Mononuclear cell (primary cell): ENCODE measurements around the gene IGFL1. TPM values are rescaled to one million over a fixed set of nuclear protein-coding genes. Genes with fewer than 3 reads are reported as not detected.
"Not testable (repeated sequence)": the region's sequence is repeated elsewhere in the genome, so short reads cannot be mapped to it uniquely, and the experiment has no call there.

Experiments
- H3K27me3 ChIP-seq: 2 replicates; pipeline ENCODE4 v1.6.0; 2011; ENCODE audit warnings: low read length, control low read depth; ENCODE audit not compliant: insufficient read depth
- H3K4me1 ChIP-seq: 2 replicates; pipeline ENCODE4 v1.5.1; 2011; ENCODE audit warnings: mild to moderate bottlenecking, low read length, control low read depth; ENCODE audit not compliant: insufficient read depth
- H3K4me3 ChIP-seq: 2 replicates; pipeline ENCODE4 v1.5.1; 2011; ENCODE audit warnings: mild to moderate bottlenecking, low read length, moderate library complexity
- H3K9me3 ChIP-seq: 2 replicates; pipeline ENCODE4 v1.5.1; 2011; ENCODE audit warnings: low read depth, mild to moderate bottlenecking, control low read depth, low read length
- total RNA-seq: library from RNA; depleted of rRNA; stranded (reverse); fragments of >200 nt; gene quantifications from one replicate; pipeline ENCODE4 v1.2.3, GENCODE V29; 2012

The IGFL1 gene
- total RNA-seq, 1 donor = not detected

- peaks cover 26% of the 10 kb centered on the region for H3K4me1 ChIP-seq
- not testable (repeated sequence) for H3K9me3 ChIP-seq, H3K27me3 ChIP-seq, H3K4me3 ChIP-seq
These were observed 33.6 kb upstream of the IGFL1 start for GRCh38 chr19:46195919-46196318.

- Histone ChIP-seq H3K4me3 (no peak overlapping the region), H3K9me3 (no peaks in the 10 kb centered on the region), H3K27me3 (no peaks in the 10 kb centered on the region), H3K4me1 (peaks cover 26% of the 10 kb centered on the region)
These were observed 33.0 kb upstream of the IGFL1 start for GRCh38 chr19:46196410-46197124.

GRCh38 chr19:46197314-46198070, 32.0 kb upstream of the IGFL1 start:
- Histone ChIP-seq H3K4me3 (no peak overlapping the region), H3K27me3 (no peaks in the 10 kb centered on the region), H3K4me1 (peaks cover 19% of the 10 kb centered on the region), H3K9me3 (no peaks in the 10 kb centered on the region)

DNA sequence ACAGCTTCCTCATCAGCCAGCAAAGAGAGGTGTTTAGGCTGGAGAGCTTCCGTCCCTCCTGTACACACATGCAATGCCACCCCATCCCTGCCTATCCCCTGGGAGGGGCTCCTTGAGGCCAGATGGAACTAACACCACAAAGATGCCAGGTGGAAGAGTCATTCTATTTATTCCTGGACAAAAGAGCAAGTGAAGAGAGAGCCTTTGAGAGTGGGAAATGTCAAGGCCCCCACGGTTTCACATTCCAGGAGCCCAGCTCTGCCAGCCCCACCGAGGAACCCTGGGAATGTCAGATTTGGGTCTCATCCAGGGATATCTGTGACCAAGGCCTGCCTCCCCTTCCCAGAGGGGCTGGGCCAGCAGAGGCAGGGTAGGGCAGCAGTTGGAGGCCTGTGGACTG, 30.8 kb upstream of the IGFL1 start:
- H3K4me3 ChIP-seq = no peak overlapping the region
- H3K27me3 ChIP-seq = no peaks in the 10 kb centered on the region
- peaks cover 8% of the 10 kb centered on the region for H3K4me1 ChIP-seq
- no peaks in the 10 kb centered on the region for H3K9me3 ChIP-seq

DNA sequence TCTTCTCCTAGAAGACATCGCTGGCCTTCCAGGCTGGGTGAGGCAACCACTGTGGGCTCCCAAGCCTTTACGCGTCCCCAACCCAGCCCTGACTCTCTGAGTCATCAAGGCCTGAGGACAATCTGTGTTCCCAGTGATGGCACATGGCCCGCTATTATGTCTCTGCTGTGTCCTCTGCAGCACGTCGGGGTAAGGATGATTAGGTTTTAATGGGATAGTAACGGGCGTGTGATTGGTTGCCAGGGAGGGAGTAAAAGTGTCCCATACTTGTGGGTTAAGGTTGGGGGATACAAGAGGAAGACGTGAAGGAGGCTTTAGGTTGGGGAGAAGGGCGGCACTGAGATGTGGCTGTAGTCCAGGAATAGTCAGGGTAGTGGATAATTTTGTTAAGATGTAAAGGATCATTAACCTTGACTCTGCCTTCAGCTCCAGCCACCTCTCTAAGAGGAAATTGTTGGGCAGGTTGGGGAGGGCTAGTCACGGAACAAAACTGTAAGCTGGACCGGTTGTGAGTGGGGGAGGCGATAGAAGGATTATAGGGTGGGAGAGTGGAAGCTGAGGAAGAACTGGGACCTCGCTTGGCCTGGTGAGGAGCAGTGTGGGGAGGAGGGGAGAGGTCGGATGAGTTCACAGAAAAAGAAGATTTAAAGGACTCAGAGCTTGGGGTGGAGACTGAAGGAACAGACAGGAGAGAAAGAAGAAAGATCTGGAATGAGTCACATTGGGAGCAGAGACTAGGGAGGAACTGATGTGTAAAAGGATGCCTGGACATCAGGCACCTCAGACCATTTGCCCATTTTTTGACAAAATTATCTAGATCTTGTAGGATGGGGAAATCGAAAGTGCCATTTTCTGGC, 27.9 kb upstream of the IGFL1 start:
- Histone ChIP-seq H3K4me1 (no peaks in the 10 kb centered on the region), H3K4me3 (no peak overlapping the region), H3K9me3 (no peaks in the 10 kb centered on the region), H3K27me3 (no peaks in the 10 kb centered on the region)

DNA sequence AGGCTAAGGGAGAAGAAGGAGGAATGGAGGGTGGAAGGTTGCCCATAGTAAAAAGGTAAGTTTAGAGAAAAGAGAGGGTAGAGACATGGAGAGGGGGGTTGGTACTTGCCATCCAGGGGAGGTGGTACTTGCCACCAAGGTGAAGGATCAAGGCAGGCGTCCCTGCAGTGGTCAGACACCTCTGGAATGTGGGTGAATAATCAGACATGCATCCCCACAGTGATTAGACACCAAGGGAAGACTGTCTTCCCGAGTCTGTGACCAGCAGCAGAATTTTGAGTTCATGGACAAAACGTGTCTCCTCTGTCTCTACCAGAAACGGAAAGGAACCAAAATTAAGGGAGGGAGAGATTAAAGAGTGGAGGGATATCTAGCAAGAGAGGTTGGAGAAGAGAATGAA, 27.1 kb upstream of the IGFL1 start:
- Histone ChIP-seq H3K9me3 (no peaks in the 10 kb centered on the region), H3K4me1 (no peaks in the 10 kb centered on the region), H3K27me3 (no peaks in the 10 kb centered on the region), H3K4me3 (no peak overlapping the region)

DNA sequence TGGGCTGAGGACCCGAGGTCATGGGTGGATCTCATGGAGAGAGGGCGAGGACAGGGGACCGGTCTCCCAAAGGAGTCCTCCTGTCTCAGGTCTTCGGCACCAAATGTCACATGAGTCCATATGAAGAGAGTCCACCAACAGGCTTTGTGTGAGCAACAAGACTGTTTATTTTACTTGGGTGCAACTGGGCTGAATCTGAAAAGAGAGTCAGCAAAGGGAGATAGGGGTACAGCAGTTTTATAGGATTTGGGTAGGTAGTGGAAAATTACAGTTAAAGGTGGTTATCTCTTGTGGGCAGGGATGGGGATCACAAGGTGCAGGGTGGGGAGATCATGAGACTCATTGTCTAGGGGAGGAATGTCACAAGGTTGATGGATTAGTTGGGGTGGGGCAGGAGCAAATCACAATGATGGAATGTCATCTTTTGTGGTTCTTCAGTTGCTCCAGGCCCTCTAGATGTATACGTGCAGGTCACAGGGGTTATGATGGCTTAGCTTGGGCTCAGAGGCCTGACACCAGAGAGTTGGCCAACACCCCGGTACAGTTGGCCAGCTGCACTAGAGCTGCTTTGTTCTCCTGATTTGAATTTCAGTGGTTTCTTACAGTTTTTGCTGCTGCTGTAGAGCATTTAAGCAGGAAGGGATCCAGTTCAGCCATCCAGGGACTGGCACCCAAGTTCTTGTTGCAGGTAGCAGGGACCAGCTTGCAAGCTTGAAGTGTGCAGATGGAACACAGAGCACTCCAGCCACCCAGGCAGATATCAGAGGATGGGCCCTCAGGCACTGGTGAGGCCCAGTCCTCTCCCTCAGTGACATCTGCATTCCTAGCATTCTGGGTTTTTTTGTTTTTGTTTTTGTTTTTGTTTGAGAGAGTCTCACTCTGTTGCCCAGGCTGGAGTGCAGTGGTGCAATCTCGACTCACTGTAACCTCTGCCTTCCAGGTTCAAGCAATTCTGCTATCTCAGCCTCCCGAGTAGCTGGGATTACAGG, 26.4 kb upstream of the IGFL1 start:
- Histone ChIP-seq H3K9me3 (no peaks in the 10 kb centered on the region), H3K4me3 (no peak overlapping the region), H3K27me3 (no peaks in the 10 kb centered on the region), H3K4me1 (no peaks in the 10 kb centered on the region)

- Histone ChIP-seq H3K4me3 (no peak overlapping the region), H3K4me1 (peaks cover under 1% of the 10 kb centered on the region), H3K27me3 (no peaks in the 10 kb centered on the region), H3K9me3 (no peaks in the 10 kb centered on the region)
These were observed 25.5 kb upstream of the IGFL1 start for GRCh38 chr19:46204008-46204407.

DNA sequence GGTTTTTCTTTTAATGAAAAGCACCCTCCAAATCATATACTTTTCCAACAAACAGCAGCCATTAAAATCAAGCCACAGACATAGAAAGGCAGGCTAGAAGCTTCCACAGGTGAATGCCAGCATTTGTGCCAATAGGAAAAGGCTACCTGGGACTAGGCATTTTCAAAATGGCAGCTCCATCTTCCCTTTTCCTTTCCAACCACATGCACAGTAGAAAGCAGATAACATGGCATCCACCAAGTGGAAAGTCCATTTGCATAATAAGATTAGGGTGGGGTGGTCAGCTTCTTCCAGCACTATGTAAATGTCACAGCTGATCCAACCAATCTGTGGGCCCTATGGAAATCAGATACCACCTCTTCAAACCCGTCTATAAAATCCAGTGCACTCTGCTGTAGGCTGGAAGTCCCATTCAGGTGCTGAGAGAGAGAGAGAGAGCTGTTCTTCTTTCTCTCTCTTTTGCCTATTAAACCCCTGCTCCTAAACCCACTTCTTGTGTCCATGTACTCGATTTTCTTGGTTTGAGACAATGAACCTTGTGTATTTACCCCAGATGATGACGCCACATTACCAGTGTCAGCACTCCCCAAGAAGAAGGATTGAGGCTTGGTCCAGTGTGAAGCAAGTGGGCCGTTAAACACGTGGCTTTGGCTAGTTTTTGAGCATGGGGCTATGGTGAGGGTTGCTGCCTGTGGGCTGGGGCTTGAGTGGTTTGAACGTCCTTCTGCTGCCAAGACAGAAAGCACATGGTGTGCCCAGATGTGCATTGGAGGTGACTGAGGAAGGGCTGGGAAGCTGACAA, 24.2 kb upstream of the IGFL1 start:
- H3K4me1 ChIP-seq = peaks cover 7% of the 10 kb centered on the region
- no peaks in the 10 kb centered on the region for H3K9me3 ChIP-seq
- no peaks in the 10 kb centered on the region for H3K27me3 ChIP-seq
- no peak overlapping the region for H3K4me3 ChIP-seq

- Histone ChIP-seq H3K4me3 (no peak overlapping the region), H3K27me3 (no peaks in the 10 kb centered on the region), H3K9me3 (no peaks in the 10 kb centered on the region), H3K4me1 (peaks cover 7% of the 10 kb centered on the region)
These were observed 23.4 kb upstream of the IGFL1 start for GRCh38 chr19:46206176-46206575.

- Histone ChIP-seq H3K4me3 (no peak overlapping the region), H3K9me3 (no peaks in the 10 kb centered on the region), H3K4me1 (peaks cover 7% of the 10 kb centered on the region), H3K27me3 (no peaks in the 10 kb centered on the region)
These were observed 22.9 kb upstream of the IGFL1 start for GRCh38 chr19:46206682-46207081.

DNA sequence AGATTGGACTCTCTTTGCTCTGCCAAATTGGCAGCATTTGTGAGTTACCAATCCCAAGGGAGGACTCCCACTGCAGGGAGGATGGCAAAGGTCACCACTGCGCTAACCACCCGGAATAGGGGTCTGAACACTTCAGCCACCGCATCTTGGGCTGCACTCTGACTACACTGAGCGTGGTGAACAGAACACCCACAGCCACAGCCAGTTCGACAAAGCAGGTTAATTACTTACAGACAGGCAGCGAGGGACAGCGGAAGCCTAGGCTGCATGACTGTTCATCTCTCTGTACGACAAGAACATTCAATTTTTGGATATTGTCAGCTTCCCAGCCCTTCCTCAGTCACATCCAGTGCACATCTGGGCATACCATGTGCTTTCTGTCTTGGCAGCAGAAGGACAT, 21.7 kb upstream of the IGFL1 start:
- not testable (repeated sequence) for H3K9me3 ChIP-seq, H3K4me1 ChIP-seq, H3K4me3 ChIP-seq, H3K27me3 ChIP-seq

GRCh38 chr19:46209051-46209450, 20.5 kb upstream of the IGFL1 start:
- peaks cover 7% of the 10 kb centered on the region for H3K4me1 ChIP-seq
- no peaks in the 10 kb centered on the region for H3K9me3 ChIP-seq
- H3K4me3 ChIP-seq = no peak overlapping the region

GRCh38 chr19:46209472-46209871, 20.1 kb upstream of the IGFL1 start:
- H3K4me3 ChIP-seq = no peak overlapping the region
- H3K9me3 ChIP-seq = no peaks in the 10 kb centered on the region
- no peaks in the 10 kb centered on the region for H3K27me3 ChIP-seq
- H3K4me1 ChIP-seq = peaks cover 7% of the 10 kb centered on the region

More at GRCh38 chr19:46209051-46209450, 20.5 kb upstream of the IGFL1 start:
- H3K27me3 ChIP-seq = no peaks in the 10 kb centered on the region
